PFSK-1 (cell line): ENCODE measurements around the gene SOX12.

ENCODE experiments used
- POLR2AphosphoS5 ChIP-seq: IDR thresholded peaks from 2 replicates; pipeline ENCODE4 v1.6.1; 2012; ENCODE audit warnings: low read depth, mild to moderate bottlenecking, control low read depth, low read length, moderate library complexity
- REST ChIP-seq, 2 experiments: IDR thresholded peaks; 2 replicates each; pipeline versions ENCODE4 v1.6.1 to v1.8.0; 2011 to 2012; ENCODE audit warnings: low read depth in 2 of 2, low read length in 2 of 2, control low read depth in 1 of 2, inconsistent platforms in 1 of 2, mild to moderate bottlenecking in 1 of 2, moderate library complexity in 1 of 2; ENCODE audit not compliant: insufficient read depth in 1 of 2
- TAF1 ChIP-seq: IDR thresholded peaks from 2 replicates; pipeline ENCODE4 v1.6.1; 2012; ENCODE audit warnings: low read length, control low read depth, borderline replicate concordance; ENCODE audit not compliant: insufficient read depth

- TF ChIP-seq POLR2AphosphoS5 = no peak
- TF ChIP-seq REST (IDR thresholded peaks at IDR 0.05; ENCODE audit: insufficient read depth in 1 of 2, low read depth in 2 of 2, low read length in 2 of 2) = no peak
- TF ChIP-seq TAF1 = no peak
Observed at GRCh38 chr20:284172-284571, 41.2 kb upstream of the SOX12 start.
